GM12874 (cell line): ENCODE measurements around the gene CABYR.

Experiments
- CTCF ChIP-seq: IDR thresholded peaks from 2 replicates; pipeline ENCODE4 v1.5.1; 2011; ENCODE audit warnings: low read depth, mild to moderate bottlenecking, control low read depth, low read length, moderate library complexity; ENCODE audit not compliant: insufficient read depth

CABYR gene

GRCh38 chr18:24201699-24202687 is 63.1 kb downstream of the CABYR start:
- no peak for TF ChIP-seq CTCF

GRCh38 chr18:24204904-24205303 is 66.0 kb downstream of the CABYR start:
- TF ChIP-seq CTCF: no peak

DNA sequence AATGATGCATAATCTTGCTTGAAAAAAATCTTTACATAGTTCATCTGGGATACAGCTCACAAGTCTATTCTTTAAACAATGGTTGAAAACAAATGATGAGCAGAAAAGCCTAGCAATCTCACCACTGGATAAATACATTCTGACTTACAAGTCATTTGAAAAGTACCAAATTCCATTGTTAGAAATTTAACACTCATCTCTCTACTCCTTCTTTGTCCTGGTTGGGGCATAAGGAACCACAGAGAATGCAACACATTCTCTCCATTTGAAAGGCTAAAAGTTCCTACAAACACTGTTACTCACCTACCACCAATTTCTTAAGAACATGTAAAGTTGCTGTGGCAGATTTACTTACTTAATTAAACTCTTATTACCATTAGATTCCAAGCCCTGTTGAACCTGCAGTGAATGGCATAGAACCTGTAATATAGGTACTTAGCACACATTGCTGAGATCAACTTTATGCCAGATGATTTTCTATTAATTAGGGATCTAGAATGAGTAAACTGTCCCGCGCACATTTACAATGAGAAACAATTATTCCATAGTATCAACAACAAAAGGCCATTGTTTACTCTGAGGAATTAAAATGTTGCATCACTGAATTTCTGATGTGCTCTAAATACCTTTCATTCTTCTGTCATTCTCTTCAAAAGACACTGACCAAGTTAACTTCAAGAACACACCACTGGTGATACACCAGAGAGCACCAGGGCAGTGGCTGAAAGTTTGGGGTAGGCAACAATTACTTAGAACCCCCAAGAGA is 69.6 kb downstream of the CABYR start:
- no peak for TF ChIP-seq CTCF

GRCh38 chr18:24209558-24209957 is 70.7 kb downstream of the CABYR start:
- no peak for TF ChIP-seq CTCF
